ENCODE results near the gene ABHD17B.

GRCh38 chr9:71937898-71938297 lies 26.9 kb upstream of the ABHD17B start:
- TF ChIP-seq POLR2A (IDR thresholded peaks at IDR 0.05) (no peak), CTCF (IDR thresholded peaks at IDR 0.05) (no peak)
